ENCODE results near the gene ZNF75A. TPM values are rescaled to one million over a fixed set of nuclear protein-coding genes. Genes with fewer than 3 reads are reported as not detected.
"Not testable (repeated sequence)": the region's sequence is repeated elsewhere in the genome, so short reads cannot be mapped to it uniquely, and the experiment has no call there.

ZNF75A gene
- total RNA-seq, 1 donor from 2014 or later = 19.5 TPM

- peak overlapping the region; percentile 71 for H3K4me3 ChIP-seq (ENCODE audit: low read depth, low read length)
- H3K36me3 ChIP-seq (ENCODE audit: control insufficient read depth, insufficient read depth, low read length) = no peaks in the 10 kb centered on the region
- DNase-seq (ENCODE audit: low read depth) = peak; percentile 85
- TF ChIP-seq, protein P1, sequence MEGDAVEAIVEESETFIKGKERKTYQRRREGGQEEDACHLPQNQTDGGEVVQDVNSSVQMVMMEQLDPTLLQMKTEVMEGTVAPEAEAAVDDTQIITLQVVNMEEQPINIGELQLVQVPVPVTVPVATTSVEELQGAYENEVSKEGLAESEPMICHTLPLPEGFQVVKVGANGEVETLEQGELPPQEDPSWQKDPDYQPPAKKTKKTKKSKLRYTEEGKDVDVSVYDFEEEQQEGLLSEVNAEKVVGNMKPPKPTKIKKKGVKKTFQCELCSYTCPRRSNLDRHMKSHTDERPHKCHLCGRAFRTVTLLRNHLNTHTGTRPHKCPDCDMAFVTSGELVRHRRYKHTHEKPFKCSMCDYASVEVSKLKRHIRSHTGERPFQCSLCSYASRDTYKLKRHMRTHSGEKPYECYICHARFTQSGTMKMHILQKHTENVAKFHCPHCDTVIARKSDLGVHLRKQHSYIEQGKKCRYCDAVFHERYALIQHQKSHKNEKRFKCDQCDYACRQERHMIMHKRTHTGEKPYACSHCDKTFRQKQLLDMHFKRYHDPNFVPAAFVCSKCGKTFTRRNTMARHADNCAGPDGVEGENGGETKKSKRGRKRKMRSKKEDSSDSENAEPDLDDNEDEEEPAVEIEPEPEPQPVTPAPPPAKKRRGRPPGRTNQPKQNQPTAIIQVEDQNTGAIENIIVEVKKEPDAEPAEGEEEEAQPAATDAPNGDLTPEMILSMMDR (IDR thresholded peaks at IDR 0.05; ENCODE audit: insufficient read depth, low read length, poor library complexity, severe bottlenecking) = peak; percentile 38
- no peaks in the 10 kb centered on the region for H3K27me3 ChIP-seq (ENCODE audit: control insufficient read depth, insufficient read depth, low read length)
Measured at GRCh38 chr16:3264137-3265036, 40.9 kb upstream of the ZNF75A start.

DNA sequence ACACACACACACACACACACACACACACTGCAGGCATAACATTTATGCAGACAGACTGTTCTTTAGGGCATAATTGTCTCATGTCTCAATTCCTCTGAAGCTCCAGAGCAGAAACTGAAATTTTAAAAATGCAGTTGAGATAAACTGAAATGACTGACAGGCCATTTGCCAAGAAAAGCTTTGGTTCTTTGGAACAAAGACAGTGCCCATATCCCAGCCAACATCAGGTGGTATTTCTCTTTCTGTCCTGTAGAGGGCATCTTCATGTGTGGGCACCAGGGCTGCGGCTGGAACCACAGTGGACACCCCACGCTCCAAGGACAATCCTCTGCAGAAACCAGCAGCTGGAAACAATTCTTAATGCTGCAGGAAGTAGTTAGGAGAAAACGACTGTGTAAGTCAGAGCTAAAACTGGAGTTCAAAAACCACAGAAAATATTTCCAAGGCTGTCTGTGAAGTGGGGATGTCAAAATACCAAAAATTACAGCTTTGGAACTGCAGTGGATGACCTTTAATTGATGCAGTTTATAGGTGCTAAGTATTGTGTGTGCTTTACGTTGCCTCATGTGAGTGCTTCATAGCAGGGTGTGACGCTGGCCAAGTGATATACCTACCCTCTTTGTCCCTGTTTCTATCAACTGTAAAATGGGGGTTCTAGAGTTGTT, 38.3 kb upstream of the ZNF75A start:
- DNase-seq (ENCODE audit: low read depth) = no peak

DNA sequence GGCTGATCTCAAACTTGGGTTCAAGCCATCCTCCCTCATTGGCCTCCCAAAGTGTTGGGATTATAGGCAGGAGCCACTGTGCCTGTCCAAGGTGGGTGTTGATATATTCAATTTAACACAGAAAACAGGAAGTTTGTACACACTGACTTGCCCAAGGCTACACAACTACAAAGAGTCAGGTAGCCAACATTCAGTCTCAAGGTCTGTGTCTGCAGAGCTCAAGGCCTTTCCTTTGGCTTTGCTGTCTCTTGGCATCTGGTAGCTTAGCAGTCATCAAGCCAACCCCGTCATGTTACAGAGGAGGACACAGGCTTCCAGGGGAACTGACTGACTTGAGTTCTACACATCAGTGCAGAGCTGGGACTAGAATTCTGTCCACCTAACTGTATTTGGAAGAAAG, 37.0 kb upstream of the ZNF75A start:
- no peak for DNase-seq (ENCODE audit: low read depth)
- H3K4me3 ChIP-seq (ENCODE audit: low read depth, low read length) = no peak overlapping the region
- H3K36me3 ChIP-seq (ENCODE audit: control insufficient read depth, insufficient read depth, low read length) = no peaks in the 10 kb centered on the region
- H3K27me3 ChIP-seq (ENCODE audit: control insufficient read depth, insufficient read depth, low read length) = no peaks in the 10 kb centered on the region
- TF ChIP-seq, protein P1 (IDR thresholded peaks at IDR 0.05; ENCODE audit: insufficient read depth, low read length, poor library complexity, severe bottlenecking) = no peak

More for the DNA sequence above, 38.3 kb upstream of the ZNF75A start:
- no peaks in the 10 kb centered on the region for H3K27me3 ChIP-seq (ENCODE audit: control insufficient read depth, insufficient read depth, low read length)
- no peaks in the 10 kb centered on the region for H3K36me3 ChIP-seq (ENCODE audit: control insufficient read depth, insufficient read depth, low read length)
- TF ChIP-seq, protein P1 (IDR thresholded peaks at IDR 0.05; ENCODE audit: insufficient read depth, low read length, poor library complexity, severe bottlenecking) = peak; percentile 26
- H3K4me3 ChIP-seq (ENCODE audit: low read depth, low read length) = no peak overlapping the region

GRCh38 chr16:3270718-3271117, 34.6 kb upstream of the ZNF75A start:
- not testable (repeated sequence) for DNase-seq (ENCODE audit: low read depth); H3K36me3 ChIP-seq (ENCODE audit: control insufficient read depth, insufficient read depth, low read length); H3K27me3 ChIP-seq (ENCODE audit: control insufficient read depth, insufficient read depth, low read length); H3K4me3 ChIP-seq (ENCODE audit: low read depth, low read length)

GRCh38 chr16:3271281-3271680, 34.0 kb upstream of the ZNF75A start:
- not testable (repeated sequence) for H3K4me3 ChIP-seq (ENCODE audit: low read depth, low read length); DNase-seq (ENCODE audit: low read depth); H3K27me3 ChIP-seq (ENCODE audit: control insufficient read depth, insufficient read depth, low read length); H3K36me3 ChIP-seq (ENCODE audit: control insufficient read depth, insufficient read depth, low read length)

DNA sequence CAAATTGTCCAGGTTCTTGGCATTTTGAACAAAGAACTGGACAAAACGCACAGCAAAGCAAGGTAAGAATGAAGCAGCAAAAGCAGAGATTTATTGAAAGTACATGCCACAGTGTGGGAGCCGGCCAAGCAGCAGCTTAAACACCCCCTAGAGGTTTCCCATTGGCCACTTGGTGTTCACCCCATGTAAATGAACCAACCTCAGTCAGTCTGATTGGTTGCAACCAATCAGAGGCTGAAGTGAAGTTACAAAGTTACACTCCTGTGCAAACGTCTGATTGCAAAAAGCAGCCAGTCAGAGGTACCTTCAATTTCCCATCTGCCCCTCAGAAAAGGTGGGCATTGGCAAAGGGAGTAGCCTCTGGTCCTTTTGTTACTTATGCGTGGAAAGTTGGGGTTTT, 30.8 kb upstream of the ZNF75A start:
- TF ChIP-seq, protein P1 (IDR thresholded peaks at IDR 0.05; ENCODE audit: insufficient read depth, low read length, poor library complexity, severe bottlenecking) = no peak
- DNase-seq (ENCODE audit: low read depth) = no peak
- Histone ChIP-seq H3K4me3 (ENCODE audit: low read depth, low read length) (no peak overlapping the region), H3K36me3 (ENCODE audit: control insufficient read depth, insufficient read depth, low read length) (no peaks in the 10 kb centered on the region), H3K27me3 (ENCODE audit: control insufficient read depth, insufficient read depth, low read length) (no peaks in the 10 kb centered on the region)
